ENCODE results near the gene CAPN2. TPM values are rescaled to one million over a fixed set of nuclear protein-coding genes. Genes with fewer than 3 reads are reported as not detected.

CAPN2 gene
- total and polyA plus RNA-seq, 9 donors = 70.6 to 267 (median 171) TPM

DNA sequence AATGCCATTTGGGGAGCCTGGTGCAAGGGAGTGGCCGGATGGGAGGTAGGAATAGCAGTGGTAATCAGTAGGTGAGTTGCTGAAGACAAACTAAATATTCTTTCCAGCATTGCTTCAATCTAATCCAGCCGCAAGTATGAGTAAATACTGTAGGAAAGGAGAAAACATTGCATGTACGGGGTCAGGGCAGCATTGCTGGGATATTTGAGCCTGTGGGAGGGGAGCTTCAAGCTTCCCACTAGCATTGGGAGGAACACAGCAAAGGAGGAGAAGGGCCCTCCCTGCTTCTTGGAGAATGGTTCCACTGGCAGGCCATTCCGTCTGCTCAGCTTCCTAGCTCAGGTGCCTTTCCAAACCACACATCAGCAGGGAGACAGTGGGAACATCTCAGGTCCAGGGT lies 15.2 kb downstream of the CAPN2 start:
- Histone ChIP-seq H3K9me3 (no peaks in the 10 kb centered on the region), H3K27ac (peak overlapping the region; percentile 70 to 71), H3K27me3 (no peaks in the 10 kb centered on the region), H3K4me1 (ENCODE audit: insufficient read depth) (peaks cover 28% of the 10 kb centered on the region), H3K36me3 (no peaks in the 10 kb centered on the region), H3K4me3 (no peak overlapping the region)
- intact Hi-C loops (cut with DNase I) = no loop called here
- no peak for TF ChIP-seq POLR2A (IDR thresholded peaks at IDR 0.05)
- TF ChIP-seq, protein P1, sequence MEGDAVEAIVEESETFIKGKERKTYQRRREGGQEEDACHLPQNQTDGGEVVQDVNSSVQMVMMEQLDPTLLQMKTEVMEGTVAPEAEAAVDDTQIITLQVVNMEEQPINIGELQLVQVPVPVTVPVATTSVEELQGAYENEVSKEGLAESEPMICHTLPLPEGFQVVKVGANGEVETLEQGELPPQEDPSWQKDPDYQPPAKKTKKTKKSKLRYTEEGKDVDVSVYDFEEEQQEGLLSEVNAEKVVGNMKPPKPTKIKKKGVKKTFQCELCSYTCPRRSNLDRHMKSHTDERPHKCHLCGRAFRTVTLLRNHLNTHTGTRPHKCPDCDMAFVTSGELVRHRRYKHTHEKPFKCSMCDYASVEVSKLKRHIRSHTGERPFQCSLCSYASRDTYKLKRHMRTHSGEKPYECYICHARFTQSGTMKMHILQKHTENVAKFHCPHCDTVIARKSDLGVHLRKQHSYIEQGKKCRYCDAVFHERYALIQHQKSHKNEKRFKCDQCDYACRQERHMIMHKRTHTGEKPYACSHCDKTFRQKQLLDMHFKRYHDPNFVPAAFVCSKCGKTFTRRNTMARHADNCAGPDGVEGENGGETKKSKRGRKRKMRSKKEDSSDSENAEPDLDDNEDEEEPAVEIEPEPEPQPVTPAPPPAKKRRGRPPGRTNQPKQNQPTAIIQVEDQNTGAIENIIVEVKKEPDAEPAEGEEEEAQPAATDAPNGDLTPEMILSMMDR (IDR thresholded peaks at IDR 0.05) = no peak
- TF ChIP-seq EP300 (IDR thresholded peaks at IDR 0.05) = no peak
- no peak for DNase-seq
- 19 to 34% (median 30%) methylated on average over 4 of the region's 4 CpGs for WGBS, 3 donors

DNA sequence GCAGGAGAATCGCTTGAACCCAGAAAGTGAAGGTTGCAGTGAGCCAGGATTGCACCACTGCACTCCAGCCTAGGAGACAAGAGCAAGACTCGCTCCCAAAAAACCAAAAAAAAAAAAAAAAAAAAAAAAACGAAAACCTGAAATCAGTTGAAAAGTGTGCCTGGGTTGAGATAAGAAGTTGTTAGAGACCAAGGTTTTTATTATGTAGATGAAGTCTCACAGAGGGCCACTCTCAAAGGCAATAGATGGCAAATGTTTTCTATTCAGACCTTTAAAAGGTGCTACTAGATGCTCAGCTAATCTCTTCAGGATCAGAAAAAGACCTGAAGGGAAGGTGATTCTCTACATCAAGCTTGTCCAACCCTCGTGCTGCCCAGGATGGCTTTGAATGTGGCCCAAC lies 17.6 kb downstream of the CAPN2 start:
- Histone ChIP-seq H3K27me3 (no peaks in the 10 kb centered on the region), H3K36me3 (no peaks in the 10 kb centered on the region), H3K4me3 (no peak overlapping the region), H3K4me1 (ENCODE audit: insufficient read depth) (peaks cover 34% of the 10 kb centered on the region), H3K9me3 (no peaks in the 10 kb centered on the region), H3K27ac (no peak overlapping the region)
- TF ChIP-seq POLR2A (IDR thresholded peaks at IDR 0.05) (no peak), EP300 (IDR thresholded peaks at IDR 0.05) (no peak)
- TF ChIP-seq, protein P1 (IDR thresholded peaks at IDR 0.05) = no peak
- 58 to 67% (median 62%) methylated on average over 4 of the region's 4 CpGs for WGBS, 3 donors
- intact Hi-C loops (cut with DNase I) = no loop called here
- DNase-seq = no peak

DNA sequence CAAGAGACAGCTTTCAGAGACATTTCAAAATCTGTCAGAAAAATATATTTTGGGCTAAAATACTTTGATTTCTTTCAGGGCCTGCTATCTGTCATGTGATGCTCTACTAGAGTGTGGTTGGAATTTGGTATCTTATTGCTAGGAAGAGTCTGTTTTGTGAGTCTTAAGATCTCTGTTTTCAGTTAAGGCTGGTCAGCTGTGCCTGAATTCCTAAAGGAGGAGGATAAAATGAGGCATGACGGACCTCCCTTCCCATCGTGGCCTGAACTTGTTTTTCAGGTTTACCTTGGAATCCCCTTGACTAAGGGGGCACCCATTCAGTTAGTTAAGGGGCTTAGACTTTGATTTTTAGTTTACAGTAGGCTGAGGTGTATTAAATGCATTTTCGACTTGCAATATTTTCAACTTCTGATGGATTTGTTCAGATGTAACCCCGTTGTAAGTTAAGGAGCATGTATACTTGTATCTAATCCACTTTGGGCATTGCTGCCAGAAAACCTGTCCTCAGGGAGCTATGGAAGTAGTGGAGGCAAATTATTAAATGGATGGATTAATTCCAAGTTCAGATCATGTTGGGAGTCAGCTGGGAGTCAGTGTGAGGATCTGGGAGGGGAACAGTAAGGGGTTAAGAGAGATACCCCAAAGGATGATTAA lies 18.3 kb downstream of the CAPN2 start:
- Histone ChIP-seq H3K4me3 (no peak overlapping the region), H3K4me1 (ENCODE audit: insufficient read depth) (peaks cover 34% of the 10 kb centered on the region), H3K36me3 (no peaks in the 10 kb centered on the region), H3K27ac (peak overlapping the region in 1 of 2 donors; percentile 30), H3K9me3 (no peaks in the 10 kb centered on the region), H3K27me3 (no peaks in the 10 kb centered on the region)
- TF ChIP-seq EP300 (IDR thresholded peaks at IDR 0.05) (no peak), POLR2A (IDR thresholded peaks at IDR 0.05) (no peak)
- TF ChIP-seq, protein P1 (IDR thresholded peaks at IDR 0.05) = no peak
- no peak for DNase-seq
- intact Hi-C loops (cut with DNase I) = no loop called here
- 8 to 13% (median 10%) methylated on average over 4 of the region's 4 CpGs for WGBS, 3 donors

DNA sequence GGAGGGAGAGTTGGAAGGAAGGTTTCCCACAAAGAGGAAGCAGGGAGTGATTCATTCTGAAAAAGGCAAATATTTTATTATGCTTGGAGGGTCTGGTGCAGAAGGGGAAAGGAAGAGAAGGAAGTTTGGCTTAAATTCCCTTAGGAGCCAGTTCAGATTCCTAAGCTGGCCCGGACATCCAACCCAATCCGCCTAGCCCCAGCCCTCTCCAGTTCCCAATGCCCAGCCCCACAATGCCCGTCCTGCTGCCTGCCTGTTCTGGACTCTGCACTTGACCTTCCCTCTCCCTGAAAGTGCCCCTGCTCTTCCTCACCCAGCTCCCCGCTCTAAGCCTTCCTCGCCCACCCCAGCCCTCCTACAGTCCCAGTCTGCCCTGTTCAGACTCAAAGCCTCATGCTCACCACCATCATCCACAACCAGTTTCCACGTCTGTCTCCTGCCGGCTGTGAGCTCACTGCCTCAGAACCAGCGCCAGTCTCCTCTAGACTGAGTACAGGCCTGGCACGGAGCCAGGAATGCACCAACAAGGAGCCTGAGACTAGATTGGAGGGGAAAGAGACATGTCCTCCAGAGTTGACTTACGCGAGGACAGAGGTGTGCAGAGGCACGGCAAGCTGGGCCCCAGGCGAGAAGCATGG lies 18.9 kb downstream of the CAPN2 start:
- H3K4me1 ChIP-seq (ENCODE audit: insufficient read depth) = peaks cover 30% of the 10 kb centered on the region
- H3K36me3 ChIP-seq = no peaks in the 10 kb centered on the region
- intact Hi-C loops (cut with DNase I) = no loop called here
- H3K4me3 ChIP-seq = no peak overlapping the region
- 27 to 38% (median 34%) methylated on average over 13 of the region's 13 CpGs for WGBS, 3 donors
- H3K27me3 ChIP-seq = no peaks in the 10 kb centered on the region
- no peaks in the 10 kb centered on the region for H3K9me3 ChIP-seq
- TF ChIP-seq POLR2A (IDR thresholded peaks at IDR 0.05) (no peak), EP300 (IDR thresholded peaks at IDR 0.05) (no peak)
- TF ChIP-seq, protein P1 (IDR thresholded peaks at IDR 0.05) = no peak
- peak overlapping the region; percentile 28 to 30 for H3K27ac ChIP-seq
- DNase-seq = peak; percentile 74 to 84 (median 80)
